CD4-positive, alpha-beta T cell (primary cell): ENCODE measurements around the gene WDFY4. TPM values are rescaled to one million over a fixed set of nuclear protein-coding genes. Genes with fewer than 3 reads are reported as not detected.

Experiments used
- ATAC-seq: fragments of 200-7000 bp; cut with Tn5 transposase; one replicate; pipeline ENCODE4 v1.10.0; 2022; ENCODE audit warnings: mild to moderate bottlenecking; ENCODE audit not compliant: poor library complexity
- CTCF ChIA-PET: fragments of 350-600 bp; sonication (Branson Sonifier 250); formaldehyde crosslinking; loops from one replicate; lab custom pipeline; 2021; ENCODE audit warnings: antibody characterized with exemption, inconsistent platforms; lab: Charles Lee
- POLR2A ChIA-PET: fragments of 350-600 bp; sonication (Branson Sonifier 250); formaldehyde crosslinking; loops from one replicate; lab custom pipeline; 2021; ENCODE audit warnings: antibody characterized with exemption, inconsistent platforms; lab: Charles Lee
- DNase-seq, 14 experiments: peaks; one replicate each; pipeline ENCODE4 v3.0.0-alpha.2; 2013 to 2020; ENCODE audit warnings: mixed read lengths in 2 of 14
- H3K27ac ChIP-seq, 2 donors: one replicate each; pipeline versions ENCODE4 v1.5.1 to v1.7.0; 2013; ENCODE audit warnings: low read length in 2 of 2, low read depth in 1 of 2, mild to moderate bottlenecking in 1 of 2
- H3K27me3 ChIP-seq, 2 experiments: 1 replicate in 1 of 2; 2 replicates in 1 of 2; pipeline versions ENCODE4 v1.6.1 to v1.7.0; 2013; ENCODE audit warnings: low read length in 2 of 2, control low read depth in 1 of 2, mild to moderate bottlenecking in 1 of 2, moderate library complexity in 1 of 2; ENCODE audit not compliant: insufficient read depth in 2 of 2, control insufficient read depth in 1 of 2
- H3K36me3 ChIP-seq: one replicate; pipeline ENCODE4 v1.6.1; 2013; ENCODE audit warnings: low read length, control low read depth; ENCODE audit not compliant: insufficient read depth
- H3K4me1 ChIP-seq: one replicate; pipeline ENCODE4 v1.6.1; 2013; ENCODE audit warnings: low read length, control low read depth; ENCODE audit not compliant: insufficient read depth
- H3K4me3 ChIP-seq: one replicate; pipeline ENCODE4 v1.5.1; 2013; ENCODE audit warnings: mild to moderate bottlenecking, low read length, moderate library complexity
- H3K9me3 ChIP-seq, 2 experiments: 1 replicate in 1 of 2; 2 replicates in 1 of 2; pipeline versions ENCODE4 v1.6.1 to v1.7.0; 2013; ENCODE audit warnings: low read length in 2 of 2, mild to moderate bottlenecking in 2 of 2, control low read depth in 1 of 2, moderate library complexity in 1 of 2; ENCODE audit not compliant: control insufficient read depth in 1 of 2, insufficient read depth in 1 of 2
- H3K27ac Mint-ChIP-seq: one replicate; pipeline ENCODE4 v1.8.0; 2020; ENCODE audit warnings: mixed read lengths
- H3K27me3 Mint-ChIP-seq: one replicate; pipeline ENCODE4 v1.8.0; 2021; ENCODE audit warnings: mixed read lengths
- H3K36me3 Mint-ChIP-seq: one replicate; pipeline ENCODE4 v1.8.0; 2021; ENCODE audit warnings: low read depth, mixed read lengths
- H3K4me1 Mint-ChIP-seq: one replicate; pipeline ENCODE4 v1.8.0; 2021; ENCODE audit warnings: low read depth, mixed read lengths
- H3K4me3 Mint-ChIP-seq: one replicate; pipeline ENCODE4 v1.8.0; 2020; ENCODE audit warnings: mild to moderate bottlenecking, mixed read lengths
- H3K9me3 Mint-ChIP-seq: one replicate; pipeline ENCODE4 v1.8.0; 2020; ENCODE audit warnings: mixed read lengths
- intact Hi-C, 2 experiments: fragments of 100-400 bp; cut with DNase I in 1 of 2; cut with micrococcal nuclease in 1 of 2; formaldehyde crosslinking; loops; one replicate each; pipeline versions ENCODE4 v1.15.1 to v1.9.0; 2023 to 2025; cut with DNase I, micrococcal nuclease
- total RNA-seq, 174 experiments: library from RNA in 2 of 174; stranded (reverse) in 2 of 174; gene quantifications; one replicate each; pipeline ENCODE4 v1.2.3 and lab custom pipeline; 2021 to 2026
- TF ChIP-seq, protein P1 (sequence below): fragments of 200-600 bp; IDR thresholded peaks from one replicate; pipeline ENCODE4 v1.8.0; 2022; ENCODE audit warnings: antibody characterized with exemption, mild to moderate bottlenecking

Gene WDFY4
- total RNA-seq, 2 experiments from 2014 or later: 1.3 to 2.5 TPM

DNA sequence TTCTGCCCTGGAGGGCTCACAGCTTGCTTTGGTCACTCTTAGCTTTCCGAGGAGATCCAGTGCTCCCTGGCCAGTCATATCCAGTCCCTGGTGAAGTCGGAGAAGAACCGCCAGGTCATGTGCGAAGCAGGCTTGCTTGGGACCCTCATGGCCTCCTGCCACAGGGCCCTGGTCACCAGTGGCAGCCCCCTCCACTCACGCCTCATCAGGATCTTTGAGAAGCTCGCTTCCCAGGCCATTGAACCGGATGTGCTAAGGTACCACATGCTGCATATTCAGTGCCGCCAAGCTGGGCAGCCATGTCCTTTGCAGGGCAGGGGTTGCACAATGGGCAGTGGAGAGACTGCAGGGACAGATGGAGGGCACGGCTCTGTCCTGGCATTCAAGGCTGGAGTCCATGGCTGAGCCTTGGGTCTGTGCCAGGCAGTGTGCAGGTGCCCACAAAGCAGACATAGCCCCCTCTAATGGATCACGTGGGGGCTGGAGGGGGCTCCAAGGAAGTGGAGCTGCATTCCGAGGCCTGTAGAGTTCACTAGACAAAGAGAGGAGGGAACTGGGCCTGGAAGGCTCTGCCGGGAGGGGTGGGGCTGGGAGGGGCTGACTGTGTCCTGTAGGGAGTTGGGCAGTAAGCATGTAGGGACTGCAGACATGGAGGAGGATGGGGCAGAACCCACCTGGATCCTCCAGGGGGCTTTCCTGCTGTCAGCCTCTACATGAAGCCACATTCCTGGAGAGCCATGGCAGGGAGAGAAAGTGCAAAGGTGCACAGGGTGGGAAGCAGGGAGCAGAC, 89.9 kb downstream of the WDFY4 start:
- Histone ChIP-seq H3K4me1 (no peaks in the 10 kb centered on the region), H3K36me3 (no peaks in the 10 kb centered on the region), H3K9me3 (peaks cover 0 to 5% of the 10 kb centered on the region in 2 experiments), H3K4me3 (no peak overlapping the region), H3K27me3 (no peaks in the 10 kb centered on the region), H3K27ac (no peak overlapping the region)
- Mint-ChIP-seq H3K4me1 (no peaks in the 10 kb centered on the region), H3K36me3 (no peaks in the 10 kb centered on the region), H3K27me3 (no peaks in the 10 kb centered on the region), H3K9me3 (no peaks in the 10 kb centered on the region), H3K4me3 (no peak overlapping the region), H3K27ac (no peak overlapping the region)
- TF ChIP-seq, protein P1, sequence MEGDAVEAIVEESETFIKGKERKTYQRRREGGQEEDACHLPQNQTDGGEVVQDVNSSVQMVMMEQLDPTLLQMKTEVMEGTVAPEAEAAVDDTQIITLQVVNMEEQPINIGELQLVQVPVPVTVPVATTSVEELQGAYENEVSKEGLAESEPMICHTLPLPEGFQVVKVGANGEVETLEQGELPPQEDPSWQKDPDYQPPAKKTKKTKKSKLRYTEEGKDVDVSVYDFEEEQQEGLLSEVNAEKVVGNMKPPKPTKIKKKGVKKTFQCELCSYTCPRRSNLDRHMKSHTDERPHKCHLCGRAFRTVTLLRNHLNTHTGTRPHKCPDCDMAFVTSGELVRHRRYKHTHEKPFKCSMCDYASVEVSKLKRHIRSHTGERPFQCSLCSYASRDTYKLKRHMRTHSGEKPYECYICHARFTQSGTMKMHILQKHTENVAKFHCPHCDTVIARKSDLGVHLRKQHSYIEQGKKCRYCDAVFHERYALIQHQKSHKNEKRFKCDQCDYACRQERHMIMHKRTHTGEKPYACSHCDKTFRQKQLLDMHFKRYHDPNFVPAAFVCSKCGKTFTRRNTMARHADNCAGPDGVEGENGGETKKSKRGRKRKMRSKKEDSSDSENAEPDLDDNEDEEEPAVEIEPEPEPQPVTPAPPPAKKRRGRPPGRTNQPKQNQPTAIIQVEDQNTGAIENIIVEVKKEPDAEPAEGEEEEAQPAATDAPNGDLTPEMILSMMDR: no peak
- intact Hi-C loops: no loop called here
- ChIA-PET CTCF (no interaction called here), POLR2A (no interaction called here)
- ATAC-seq (no peak), DNase-seq (no peak)

DNA sequence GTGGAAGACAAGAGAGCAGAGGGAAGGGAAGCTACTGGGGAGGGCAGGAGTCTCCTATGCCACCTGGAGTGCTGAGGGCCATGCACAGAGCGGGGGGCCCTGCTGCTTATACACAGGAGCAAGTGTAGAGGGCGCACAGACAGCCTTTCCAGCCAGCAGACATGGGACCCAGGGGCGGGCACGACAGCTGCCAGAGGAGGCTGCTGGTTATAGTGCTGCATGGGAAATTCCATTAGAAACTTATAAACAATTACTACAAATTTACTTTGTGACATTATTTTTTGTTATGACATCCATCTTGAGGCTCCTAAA, 90.5 kb downstream of the WDFY4 start:
- Mint-ChIP-seq H3K27ac (no peak overlapping the region), H3K4me1 (no peaks in the 10 kb centered on the region), H3K36me3 (no peaks in the 10 kb centered on the region), H3K27me3 (no peaks in the 10 kb centered on the region), H3K4me3 (no peak overlapping the region), H3K9me3 (no peaks in the 10 kb centered on the region)
- peaks cover 0 to 5% of the 10 kb centered on the region in 2 experiments for H3K9me3 ChIP-seq
- intact Hi-C loops: no loop called here
- TF ChIP-seq, protein P1: no peak
- H3K27ac ChIP-seq: no peak overlapping the region
- ATAC-seq (no peak), DNase-seq (no peak)
- H3K4me3 ChIP-seq: no peak overlapping the region
- no peaks in the 10 kb centered on the region for H3K36me3 ChIP-seq
- H3K4me1 ChIP-seq: no peaks in the 10 kb centered on the region
- POLR2A ChIA-PET: no interaction called here
- no peaks in the 10 kb centered on the region for H3K27me3 ChIP-seq
- CTCF ChIA-PET: no interaction called here

DNA sequence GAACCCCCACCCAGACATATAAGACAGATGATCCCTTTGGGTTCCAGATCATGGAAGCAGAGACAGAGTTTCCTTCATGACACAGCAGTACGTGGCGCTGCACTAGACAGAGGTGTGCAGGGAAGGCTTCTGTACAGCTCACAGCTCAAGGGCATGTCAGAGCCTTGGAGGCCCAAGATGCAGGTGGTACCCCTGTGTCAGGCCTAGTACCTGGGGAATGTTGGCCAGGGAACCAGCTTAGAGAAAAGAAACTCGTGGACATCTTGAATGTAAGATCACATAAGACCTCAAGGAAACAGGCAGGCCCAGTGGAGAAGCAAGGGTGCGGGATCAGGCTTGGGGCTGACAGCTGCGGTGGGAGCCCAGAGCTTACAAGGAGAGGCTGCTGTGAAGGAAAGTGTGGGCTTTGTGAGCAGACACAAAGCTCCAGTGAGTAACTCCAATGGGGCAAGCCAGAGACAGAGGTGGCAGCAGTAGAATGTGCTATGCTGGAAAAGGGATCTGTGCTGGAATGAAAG, 91.4 kb downstream of the WDFY4 start:
- intact Hi-C loops: no loop called here
- Histone ChIP-seq H3K4me1 (no peaks in the 10 kb centered on the region), H3K9me3 (peaks cover 0 to 5% of the 10 kb centered on the region in 2 experiments), H3K27me3 (no peaks in the 10 kb centered on the region), H3K36me3 (no peaks in the 10 kb centered on the region), H3K4me3 (no peak overlapping the region), H3K27ac (no peak overlapping the region)
- Mint-ChIP-seq H3K4me3 (no peak overlapping the region), H3K4me1 (no peaks in the 10 kb centered on the region), H3K27me3 (no peaks in the 10 kb centered on the region), H3K27ac (no peak overlapping the region), H3K36me3 (no peaks in the 10 kb centered on the region), H3K9me3 (no peaks in the 10 kb centered on the region)
- DNase-seq (no peak), ATAC-seq (no peak)
- TF ChIP-seq, protein P1: no peak
- CTCF ChIA-PET: no interaction called here
- POLR2A ChIA-PET: no interaction called here
